ENCODE results near the gene PLA2G2F.

DNA sequence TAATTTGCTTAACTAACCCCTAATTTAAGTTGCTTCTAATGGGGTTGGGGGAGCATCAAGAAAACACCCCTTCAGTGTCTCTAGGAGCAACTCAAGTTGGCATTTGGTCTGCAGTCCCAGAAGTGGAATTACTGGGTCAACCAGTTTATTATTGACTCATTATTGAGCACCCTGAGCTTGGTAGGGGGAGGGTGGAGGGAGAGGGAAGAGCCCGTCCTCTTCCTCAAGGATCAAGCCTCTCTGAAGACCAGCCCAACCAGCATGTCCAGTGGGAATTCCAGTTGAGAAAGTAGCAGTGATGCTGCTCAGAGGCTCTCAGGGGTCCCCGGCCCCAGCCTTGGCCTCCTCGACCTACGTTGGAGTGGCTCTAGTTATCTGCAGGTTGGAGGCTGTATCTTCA is 2.1 kb upstream of the PLA2G2F start:
- TF ChIP-seq SREBF1 (IDR thresholded peaks at IDR 0.05; ENCODE audit: borderline replicate concordance, low read depth, low read length): no peak
- TF ChIP-seq HDAC6 (IDR thresholded peaks at IDR 0.05; ENCODE audit: low read depth, low read length): no peak
- no peak for TF ChIP-seq PCBP1 (IDR thresholded peaks at IDR 0.05; ENCODE audit: low read depth, low read length, poor library complexity, severe bottlenecking)
- TF ChIP-seq, protein P1, sequence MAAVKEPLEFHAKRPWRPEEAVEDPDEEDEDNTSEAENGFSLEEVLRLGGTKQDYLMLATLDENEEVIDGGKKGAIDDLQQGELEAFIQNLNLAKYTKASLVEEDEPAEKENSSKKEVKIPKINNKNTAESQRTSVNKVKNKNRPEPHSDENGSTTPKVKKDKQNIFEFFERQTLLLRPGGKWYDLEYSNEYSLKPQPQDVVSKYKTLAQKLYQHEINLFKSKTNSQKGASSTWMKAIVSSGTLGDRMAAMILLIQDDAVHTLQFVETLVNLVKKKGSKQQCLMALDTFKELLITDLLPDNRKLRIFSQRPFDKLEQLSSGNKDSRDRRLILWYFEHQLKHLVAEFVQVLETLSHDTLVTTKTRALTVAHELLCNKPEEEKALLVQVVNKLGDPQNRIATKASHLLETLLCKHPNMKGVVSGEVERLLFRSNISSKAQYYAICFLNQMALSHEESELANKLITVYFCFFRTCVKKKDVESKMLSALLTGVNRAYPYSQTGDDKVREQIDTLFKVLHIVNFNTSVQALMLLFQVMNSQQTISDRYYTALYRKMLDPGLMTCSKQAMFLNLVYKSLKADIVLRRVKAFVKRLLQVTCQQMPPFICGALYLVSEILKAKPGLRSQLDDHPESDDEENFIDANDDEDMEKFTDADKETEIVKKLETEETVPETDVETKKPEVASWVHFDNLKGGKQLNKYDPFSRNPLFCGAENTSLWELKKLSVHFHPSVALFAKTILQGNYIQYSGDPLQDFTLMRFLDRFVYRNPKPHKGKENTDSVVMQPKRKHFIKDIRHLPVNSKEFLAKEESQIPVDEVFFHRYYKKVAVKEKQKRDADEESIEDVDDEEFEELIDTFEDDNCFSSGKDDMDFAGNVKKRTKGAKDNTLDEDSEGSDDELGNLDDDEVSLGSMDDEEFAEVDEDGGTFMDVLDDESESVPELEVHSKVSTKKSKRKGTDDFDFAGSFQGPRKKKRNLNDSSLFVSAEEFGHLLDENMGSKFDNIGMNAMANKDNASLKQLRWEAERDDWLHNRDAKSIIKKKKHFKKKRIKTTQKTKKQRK (IDR thresholded peaks at IDR 0.05; ENCODE audit: borderline replicate concordance, low read depth, low read length): no peak
- TF ChIP-seq ZNF24 (IDR thresholded peaks at IDR 0.05): no peak
- TF ChIP-seq ESRRA (IDR thresholded peaks at IDR 0.05; ENCODE audit: borderline replicate concordance, low read depth): no peak
- no peak for TF ChIP-seq SMAD3 (CRISPR knock-in tag; conservative IDR thresholded peaks at IDR 0.05)
- TF ChIP-seq, protein P2, sequence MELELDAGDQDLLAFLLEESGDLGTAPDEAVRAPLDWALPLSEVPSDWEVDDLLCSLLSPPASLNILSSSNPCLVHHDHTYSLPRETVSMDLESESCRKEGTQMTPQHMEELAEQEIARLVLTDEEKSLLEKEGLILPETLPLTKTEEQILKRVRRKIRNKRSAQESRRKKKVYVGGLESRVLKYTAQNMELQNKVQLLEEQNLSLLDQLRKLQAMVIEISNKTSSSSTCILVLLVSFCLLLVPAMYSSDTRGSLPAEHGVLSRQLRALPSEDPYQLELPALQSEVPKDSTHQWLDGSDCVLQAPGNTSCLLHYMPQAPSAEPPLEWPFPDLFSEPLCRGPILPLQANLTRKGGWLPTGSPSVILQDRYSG (tag; conservative IDR thresholded peaks at IDR 0.05; ENCODE audit: low read depth): no peak
- TF ChIP-seq HIVEP1 (CRISPR knock-in tag; IDR thresholded peaks at IDR 0.05): no peak
- no peak for TF ChIP-seq DPF2 (IDR thresholded peaks at IDR 0.05)
- TF ChIP-seq, protein P3, sequence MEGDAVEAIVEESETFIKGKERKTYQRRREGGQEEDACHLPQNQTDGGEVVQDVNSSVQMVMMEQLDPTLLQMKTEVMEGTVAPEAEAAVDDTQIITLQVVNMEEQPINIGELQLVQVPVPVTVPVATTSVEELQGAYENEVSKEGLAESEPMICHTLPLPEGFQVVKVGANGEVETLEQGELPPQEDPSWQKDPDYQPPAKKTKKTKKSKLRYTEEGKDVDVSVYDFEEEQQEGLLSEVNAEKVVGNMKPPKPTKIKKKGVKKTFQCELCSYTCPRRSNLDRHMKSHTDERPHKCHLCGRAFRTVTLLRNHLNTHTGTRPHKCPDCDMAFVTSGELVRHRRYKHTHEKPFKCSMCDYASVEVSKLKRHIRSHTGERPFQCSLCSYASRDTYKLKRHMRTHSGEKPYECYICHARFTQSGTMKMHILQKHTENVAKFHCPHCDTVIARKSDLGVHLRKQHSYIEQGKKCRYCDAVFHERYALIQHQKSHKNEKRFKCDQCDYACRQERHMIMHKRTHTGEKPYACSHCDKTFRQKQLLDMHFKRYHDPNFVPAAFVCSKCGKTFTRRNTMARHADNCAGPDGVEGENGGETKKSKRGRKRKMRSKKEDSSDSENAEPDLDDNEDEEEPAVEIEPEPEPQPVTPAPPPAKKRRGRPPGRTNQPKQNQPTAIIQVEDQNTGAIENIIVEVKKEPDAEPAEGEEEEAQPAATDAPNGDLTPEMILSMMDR (IDR thresholded peaks at IDR 0.05 in 2 of 3, conservative IDR thresholded peaks at IDR 0.05 in 1 of 3; ENCODE audit: insufficient read depth in 2 of 3, low read depth in 1 of 3, low read length in 3 of 3): no peak
- no peak for TF ChIP-seq ZNF445 (CRISPR knock-in tag; IDR thresholded peaks at IDR 0.05; ENCODE audit: low read depth)
- TF ChIP-seq SAP30 (IDR thresholded peaks at IDR 0.05; ENCODE audit: borderline replicate concordance, insufficient read depth, low read depth, low read length, poor library complexity, severe bottlenecking): no peak

Data from K562 (cell line).